DMS114 treated with DMSO at 0.1 percent for 48 hours (cell line): ENCODE results near the gene LRRC74B.

Experiments
- DNase-seq: peaks from one replicate; lab custom pipeline; 2025; ENCODE audit not compliant: unreplicated experiment; lab: John Stamatoyannopoulos, UW

LRRC74B gene

GRCh38 chr22:21013657-21014201 is 32.0 kb upstream of the LRRC74B start:
- no peak for DNase-seq

- peak; percentile 82 for DNase-seq
These were observed 31.5 kb upstream of the LRRC74B start for GRCh38 chr22:21014202-21014725.

- no peak for DNase-seq
These were observed 30.9 kb upstream of the LRRC74B start, which contains the start of gene P2RX6 for GRCh38 chr22:21014726-21015465. Gene P2RX6 (plus strand): TSS chr22:21015165. CDS start chr22:21015175, 10 bp downstream.

GRCh38 chr22:21015466-21016006 is 30.2 kb upstream of the LRRC74B start:
- DNase-seq = no peak

- no peak for DNase-seq
These were observed 28.9 kb upstream of the LRRC74B start for GRCh38 chr22:21016644-21017420.

- DNase-seq = no peak
These were observed 27.4 kb upstream of the LRRC74B start for GRCh38 chr22:21018314-21018713.

- no peak for DNase-seq
These were observed 24.8 kb upstream of the LRRC74B start for GRCh38 chr22:21020802-21021429.

GRCh38 chr22:21022507-21022906 is 23.2 kb upstream of the LRRC74B start:
- DNase-seq = no peak

- no peak for DNase-seq
These were observed 22.7 kb upstream of the LRRC74B start for GRCh38 chr22:21022955-21023614.

- DNase-seq = no peak
These were observed 20.5 kb upstream of the LRRC74B start for GRCh38 chr22:21025266-21025665.

GRCh38 chr22:21025763-21026755 is 19.7 kb upstream of the LRRC74B start:
- DNase-seq = no peak

- DNase-seq = no peak
These were observed 18.7 kb upstream of the LRRC74B start for GRCh38 chr22:21026783-21027692.

GRCh38 chr22:21028277-21029251 is 17.2 kb upstream of the LRRC74B start:
- no peak for DNase-seq

- no peak for DNase-seq
These were observed 16.2 kb upstream of the LRRC74B start for GRCh38 chr22:21029486-21030025.

GRCh38 chr22:21030032-21030431 is 15.7 kb upstream of the LRRC74B start:
- no peak for DNase-seq

GRCh38 chr22:21030621-21031544 is 14.9 kb upstream of the LRRC74B start:
- no peak for DNase-seq
